Transverse colon (tissue), 4 donors: Measurements from ENCODE around the gene APCDD1.

Experiments
- POLR2AphosphoS5 ChIP-seq, 3 donors: sonication (generic); formaldehyde crosslinking; IDR thresholded peaks; one replicate each; pipeline ENCODE4 v1.6.1; 2016; ENCODE audit warnings: antibody characterized with exemption in 3 of 3
- TF ChIP-seq, protein P1 (sequence below), 5 experiments: fragments of 200-600 bp in 3 of 5; fragments of 450-650 bp in 2 of 5; sonication (generic) in 3 of 5; IDR thresholded peaks; 1 replicate in 2 of 5; 2 replicates in 3 of 5; pipeline ENCODE4 v1.5.1; 2016 to 2017; ENCODE audit warnings: antibody characterized with exemption in 5 of 5, inconsistent platforms in 3 of 5, mild to moderate bottlenecking in 2 of 5, moderate library complexity in 1 of 5

DNA sequence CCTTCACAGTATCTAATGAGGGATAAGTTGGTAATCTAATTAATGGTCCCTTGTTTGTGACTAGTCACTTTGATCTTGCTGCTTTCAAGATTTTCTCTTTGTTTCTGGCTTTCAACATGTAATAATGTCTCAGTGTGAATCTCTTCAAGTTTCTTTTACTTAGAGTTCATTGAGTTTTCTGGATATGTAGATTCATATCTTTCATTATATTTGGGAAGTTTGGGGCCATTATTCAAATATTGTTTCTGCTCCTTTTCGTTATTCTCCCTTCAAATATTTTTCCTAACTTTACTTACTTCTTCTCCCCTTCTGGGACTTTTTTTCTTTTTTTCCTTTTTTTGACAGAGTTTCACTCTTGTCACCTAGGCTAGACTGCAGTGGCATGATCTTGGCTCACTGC lies 50.3 kb downstream of the APCDD1 start:
- TF ChIP-seq, protein P1, sequence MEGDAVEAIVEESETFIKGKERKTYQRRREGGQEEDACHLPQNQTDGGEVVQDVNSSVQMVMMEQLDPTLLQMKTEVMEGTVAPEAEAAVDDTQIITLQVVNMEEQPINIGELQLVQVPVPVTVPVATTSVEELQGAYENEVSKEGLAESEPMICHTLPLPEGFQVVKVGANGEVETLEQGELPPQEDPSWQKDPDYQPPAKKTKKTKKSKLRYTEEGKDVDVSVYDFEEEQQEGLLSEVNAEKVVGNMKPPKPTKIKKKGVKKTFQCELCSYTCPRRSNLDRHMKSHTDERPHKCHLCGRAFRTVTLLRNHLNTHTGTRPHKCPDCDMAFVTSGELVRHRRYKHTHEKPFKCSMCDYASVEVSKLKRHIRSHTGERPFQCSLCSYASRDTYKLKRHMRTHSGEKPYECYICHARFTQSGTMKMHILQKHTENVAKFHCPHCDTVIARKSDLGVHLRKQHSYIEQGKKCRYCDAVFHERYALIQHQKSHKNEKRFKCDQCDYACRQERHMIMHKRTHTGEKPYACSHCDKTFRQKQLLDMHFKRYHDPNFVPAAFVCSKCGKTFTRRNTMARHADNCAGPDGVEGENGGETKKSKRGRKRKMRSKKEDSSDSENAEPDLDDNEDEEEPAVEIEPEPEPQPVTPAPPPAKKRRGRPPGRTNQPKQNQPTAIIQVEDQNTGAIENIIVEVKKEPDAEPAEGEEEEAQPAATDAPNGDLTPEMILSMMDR (IDR thresholded peaks at IDR 0.05), result no peak
- no peak for TF ChIP-seq POLR2AphosphoS5 (IDR thresholded peaks at IDR 0.05)
